Heart left ventricle (tissue), 16 donors: Measurements from ENCODE around the gene DCAF4. TPM values are rescaled to one million over a fixed set of nuclear protein-coding genes. Genes with fewer than 3 reads are reported as not detected.
A peak's percentile ranks its signal among the peaks of the same experiment; 100 is the strongest.

Source experiments
- ATAC-seq, 4 donors: fragments of 200-7000 bp; cut with Tn5 transposase; one replicate each; pipeline ENCODE4 v1.9.1; 2020 to 2022; ENCODE audit warnings: moderate library complexity in 4 of 4, mild to moderate bottlenecking in 3 of 4, moderate number of reproducible peaks in 1 of 4
- DNase-seq, 5 donors: peaks; one replicate each; pipeline ENCODE4 v3.0.0-alpha.2; 2020
- H3K27ac ChIP-seq, 12 donors: fragments of 200-600 bp; sonication (generic) in 4 of 12; one replicate each; pipeline versions ENCODE4 v1.5.0 to v1.8.0; 2016 to 2022; ENCODE audit warnings: mild to moderate bottlenecking in 2 of 12
- H3K27me3 ChIP-seq, 9 donors: fragments of 200-600 bp; sonication (generic) in 2 of 9; one replicate each; pipeline versions ENCODE4 v1.5.1 to v1.8.0; 2016 to 2022; ENCODE audit warnings: mild to moderate bottlenecking in 3 of 9
- H3K36me3 ChIP-seq, 9 donors: fragments of 200-600 bp; sonication (generic) in 2 of 9; one replicate each; pipeline versions ENCODE4 v1.5.0 to v1.8.0; 2018 to 2022; ENCODE audit warnings: mild to moderate bottlenecking in 2 of 9
- H3K4me1 ChIP-seq, 12 donors: fragments of 200-600 bp; sonication (generic) in 4 of 12; one replicate each; pipeline versions ENCODE4 v1.5.0 to v1.8.0; 2016 to 2022; ENCODE audit warnings: mild to moderate bottlenecking in 3 of 12
- H3K4me3 ChIP-seq, 12 donors: fragments of 200-600 bp; sonication (generic) in 4 of 12; one replicate each; pipeline versions ENCODE4 v1.5.0 to v1.8.0; 2017 to 2022; ENCODE audit warnings: mild to moderate bottlenecking in 9 of 12, moderate library complexity in 4 of 12
- H3K9me3 ChIP-seq, 12 donors: fragments of 200-600 bp; sonication (generic) in 4 of 12; one replicate each; pipeline versions ENCODE4 v1.5.0 to v1.8.0; 2016 to 2022; ENCODE audit warnings: mild to moderate bottlenecking in 1 of 12
- POLR2A ChIP-seq, 2 donors: fragments of 450-650 bp; IDR thresholded peaks; one replicate each; pipeline ENCODE4 v1.6.1; 2017; ENCODE audit warnings: antibody characterized with exemption in 2 of 2, mild to moderate bottlenecking in 2 of 2, moderate library complexity in 2 of 2
- whole genome bisulfite sequencing, 4 donors: extraction: QIAGEN DNeasy Blood & Tissue Kit in 2 of 4; methylation state at CpG; one replicate each; pipeline versions ENCODE4 v1.1.5 to v1.1.7; 2013 to 2018; 5-methylcytosine and 5-hydroxymethylcytosine counted together
- intact Hi-C, 10 donors: fragments of 100-400 bp; cut with DNase I; formaldehyde crosslinking; loops; one replicate each; pipeline versions ENCODE4 v1.11.1 to v1.14.2; 2022
- polyA plus RNA-seq, 2 donors: library from polyadenylated mRNA; stranded (reverse); fragments of 200-250 nt; gene quantifications; one replicate each; pipeline ENCODE4 v1.2.3, GENCODE V29; 2013
- total RNA-seq, 9 donors: library from RNA; depleted of rRNA in 2 of 9; stranded (reverse); fragments of >200 nt in 2 of 9; fragmentation: NEBNext Ultra II Directional in 3 of 9; extraction: Animal tissue kit (Norgen Biotek cat#: 25700) in 3 of 9; gene quantifications; one replicate each; pipeline versions ENCODE4 v1.1.0 to v1.2.4, GENCODE V29; 2016 to 2023
- TF ChIP-seq, protein P1 (sequence below), 12 donors: fragments of 200-600 bp; sonication (generic) in 4 of 12; IDR thresholded peaks; one replicate each; pipeline versions ENCODE4 v1.5.0 to v1.8.0; 2018 to 2022; ENCODE audit warnings: antibody characterized with exemption in 12 of 12, mild to moderate bottlenecking in 5 of 12
- donor health status: ischemic (EF 13 %, LVEDD 7.1; RV severe dilation, severe dysfunction).
- donor health status: healthy with polysubstance abuse.
- donor health status: DM: no; HTN: yes; CAD: no.
- donor health status: DM: no; HTN: no; CAD: no.
- donor health status: ischemic (EF 25% LVEDD 6.9; RV normal size, moderate dysfunction).
- donor health status: ischemic (EF 25% LVEDD 5.7; RV mildly dilated, moderate dysfunction).
- donor health status: healthy.
- donor health status: DM: yes; HTN: yes; CAD: no.
- donor health status: ischemic (EF 35%, LVEDD 5.7; RV mildly dilated, moderate dysfunction).
- donor health status: nonischemic (EF 11% LVEDD 7.7; RV severe dilation, severe dysfunction).
- donor health status: DM: yes; HTN: yes; CAD: no.
- donor health status: PGD.
- donor health status: ischemic (EF 29% LVEDD 5.4; RV normal size, mild dysfunction).
- donor health status: nonischemic (EF 23%, LVEDD 6.1; RV moderate dilation, normal function).

The DCAF4 gene
- total and polyA plus RNA-seq, 11 donors, result 2.4 to 13.1 (median 8.6) TPM

- WGBS, 4 donors, result 0 to 1% (median 1%) methylated on average over 36 to 54 of the region's 54 CpGs
- peaks cover 0 to 39% (median 19%) of the 10 kb centered on the region in 12 donors for H3K4me1 ChIP-seq
These were observed 32.5 kb upstream of the DCAF4 start, which contains the start of gene DPF3 for GRCh38 chr14:72893636-72894322. DPF3 (minus strand) TSS chr14:72894101; CDS start chr14:72894088, 13 bp downstream.

GRCh38 chr14:72894323-72894622 lies 32.0 kb upstream of the DCAF4 start:
- H3K4me3 ChIP-seq, result peak overlapping the region; percentile 41 to 98 (median 82)
- H3K4me1 ChIP-seq, result peaks cover 0 to 36% (median 18%) of the 10 kb centered on the region in 12 donors
- ATAC-seq (no peak), DNase-seq (no peak)
- peak overlapping the region; percentile 72 to 93 (median 84) for H3K27ac ChIP-seq
- intact Hi-C loops, result loop anchor here in 8 of 10 donors (1.0 to 10.0 kb wide), 10 partner anchors 63 to 279 kb away; no protein-coding TSS in a partner anchor
- 0 to 1% (median 1%) methylated on average over 11 of the region's 11 CpGs for WGBS, 4 donors
- no peak for TF ChIP-seq POLR2A (IDR thresholded peaks at IDR 0.05)
- TF ChIP-seq, protein P1, sequence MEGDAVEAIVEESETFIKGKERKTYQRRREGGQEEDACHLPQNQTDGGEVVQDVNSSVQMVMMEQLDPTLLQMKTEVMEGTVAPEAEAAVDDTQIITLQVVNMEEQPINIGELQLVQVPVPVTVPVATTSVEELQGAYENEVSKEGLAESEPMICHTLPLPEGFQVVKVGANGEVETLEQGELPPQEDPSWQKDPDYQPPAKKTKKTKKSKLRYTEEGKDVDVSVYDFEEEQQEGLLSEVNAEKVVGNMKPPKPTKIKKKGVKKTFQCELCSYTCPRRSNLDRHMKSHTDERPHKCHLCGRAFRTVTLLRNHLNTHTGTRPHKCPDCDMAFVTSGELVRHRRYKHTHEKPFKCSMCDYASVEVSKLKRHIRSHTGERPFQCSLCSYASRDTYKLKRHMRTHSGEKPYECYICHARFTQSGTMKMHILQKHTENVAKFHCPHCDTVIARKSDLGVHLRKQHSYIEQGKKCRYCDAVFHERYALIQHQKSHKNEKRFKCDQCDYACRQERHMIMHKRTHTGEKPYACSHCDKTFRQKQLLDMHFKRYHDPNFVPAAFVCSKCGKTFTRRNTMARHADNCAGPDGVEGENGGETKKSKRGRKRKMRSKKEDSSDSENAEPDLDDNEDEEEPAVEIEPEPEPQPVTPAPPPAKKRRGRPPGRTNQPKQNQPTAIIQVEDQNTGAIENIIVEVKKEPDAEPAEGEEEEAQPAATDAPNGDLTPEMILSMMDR (IDR thresholded peaks at IDR 0.05), result no peak
- no peaks in the 10 kb centered on the region for H3K36me3 ChIP-seq
- H3K27me3 ChIP-seq, result peaks cover 0 to 47% (median 4%) of the 10 kb centered on the region in 9 donors
- no peaks in the 10 kb centered on the region for H3K9me3 ChIP-seq

More at GRCh38 chr14:72893636-72894322, 32.5 kb upstream of the DCAF4 start, which contains the start of gene DPF3:
- TF ChIP-seq, protein P1 (IDR thresholded peaks at IDR 0.05), result no peak
- peak in 1 of 2 donors; percentile 92 for TF ChIP-seq POLR2A (IDR thresholded peaks at IDR 0.05)
- Histone ChIP-seq H3K27ac (peak within 1 kb of the TSS; percentile 72 to 93 (median 84)), H3K36me3 (no peaks in the 10 kb centered on the region), H3K27me3 (peaks cover 0 to 47% (median 4%) of the 10 kb centered on the region in 9 donors), H3K9me3 (no peaks in the 10 kb centered on the region), H3K4me3 (peak within 1 kb of the TSS; percentile 56 to 98 (median 84))
- intact Hi-C loops, result loop anchor here in 8 of 10 donors (1.0 to 10.0 kb wide), 10 partner anchors 62 to 279 kb away; no protein-coding TSS in a partner anchor
- DNase-seq, result peak; percentile 96 to 98 (median 97)
- peak; percentile 94 to 97 (median 96) for ATAC-seq

GRCh38 chr14:72894623-72895378 lies 31.5 kb upstream of the DCAF4 start:
- H3K9me3 ChIP-seq, result no peaks in the 10 kb centered on the region
- H3K36me3 ChIP-seq, result no peaks in the 10 kb centered on the region
- TF ChIP-seq, protein P1 (IDR thresholded peaks at IDR 0.05), result no peak
- peak in 1 of 2 donors; percentile 32 for TF ChIP-seq POLR2A (IDR thresholded peaks at IDR 0.05)
- peaks cover 0 to 35% (median 18%) of the 10 kb centered on the region in 12 donors for H3K4me1 ChIP-seq
- peak overlapping the region; percentile 41 to 98 (median 82) for H3K4me3 ChIP-seq
- intact Hi-C loops, result loop anchor here in 8 of 10 donors (1.0 to 10.0 kb wide), 10 partner anchors 64 to 280 kb away; no protein-coding TSS in a partner anchor
- peaks cover 0 to 47% (median 4%) of the 10 kb centered on the region in 9 donors for H3K27me3 ChIP-seq
- 1 to 5% (median 3%) methylated on average over 25 of the region's 25 CpGs for WGBS, 4 donors
- H3K27ac ChIP-seq, result peak overlapping the region; percentile 72 to 93 (median 84)
- DNase-seq, result peak in 3 of 5 donors; percentile 27 to 78 (median 65)
- ATAC-seq, result peak; percentile 40 to 76 (median 53)
